GM21390 (cell line): ENCODE results near the gene LAD1.

Source experiments
- ATAC-seq: cut with Tn5 transposase; IDR thresholded peaks from one replicate; pipeline ENCODE4 v1.9.1; 2021; ENCODE audit not compliant: unreplicated experiment

The LAD1 gene

GRCh38 chr1:201350884-201351283 is 48.2 kb downstream of the LAD1 start:
- ATAC-seq, result no peak

- no peak for ATAC-seq
These were observed 48.8 kb downstream of the LAD1 start for GRCh38 chr1:201350361-201350725.

GRCh38 chr1:201349092-201349491 is 50.0 kb downstream of the LAD1 start:
- no peak for ATAC-seq

GRCh38 chr1:201348211-201348566 is 50.9 kb downstream of the LAD1 start:
- ATAC-seq, result no peak

- ATAC-seq, result no peak
These were observed 51.5 kb downstream of the LAD1 start for GRCh38 chr1:201347498-201348210.

GRCh38 chr1:201346987-201347386 is 52.1 kb downstream of the LAD1 start:
- no peak for ATAC-seq

- ATAC-seq, result no peak
These were observed 52.7 kb downstream of the LAD1 start for GRCh38 chr1:201346337-201346939.

GRCh38 chr1:201345081-201345355 is 54.1 kb downstream of the LAD1 start:
- ATAC-seq, result no peak

- no peak for ATAC-seq
These were observed 54.7 kb downstream of the LAD1 start for GRCh38 chr1:201344206-201345080.

GRCh38 chr1:201341377-201341776 is 57.7 kb downstream of the LAD1 start:
- ATAC-seq, result no peak

- ATAC-seq, result no peak
These were observed 62.2 kb downstream of the LAD1 start for GRCh38 chr1:201336711-201337450.

- no peak for ATAC-seq
These were observed 63.2 kb downstream of the LAD1 start for GRCh38 chr1:201335901-201336300.

GRCh38 chr1:201335174-201335870 is 63.8 kb downstream of the LAD1 start:
- no peak for ATAC-seq

GRCh38 chr1:201334325-201335173 is 64.6 kb downstream of the LAD1 start:
- ATAC-seq, result no peak

- no peak for ATAC-seq
These were observed 66.3 kb downstream of the LAD1 start for GRCh38 chr1:201332616-201333335.

GRCh38 chr1:201332021-201332420 is 67.1 kb downstream of the LAD1 start:
- no peak for ATAC-seq

GRCh38 chr1:201331166-201331565 is 68.0 kb downstream of the LAD1 start:
- no peak for ATAC-seq
